K562 (cell line): ENCODE data around the gene KAZN. TPM values are rescaled to one million over a fixed set of nuclear protein-coding genes. Genes with fewer than 3 reads are reported as not detected.

Experiments
- CBX5 ChIP-seq: IDR thresholded peaks from 2 replicates; pipeline ENCODE4 v1.6.1; 2014; ENCODE audit warnings: low read depth, borderline replicate concordance
- EZH2 ChIP-seq: IDR thresholded peaks from 2 replicates; pipeline ENCODE4 v1.6.1; 2012; ENCODE audit warnings: low read depth, mild to moderate bottlenecking, inconsistent platforms, low read length, borderline replicate concordance
- HDAC3 ChIP-seq: fragments of 450-650 bp; IDR thresholded peaks from 2 replicates; pipeline ENCODE4 v1.6.1; 2018; ENCODE audit warnings: borderline replicate concordance, mild to moderate bottlenecking, moderate library complexity; ENCODE audit not compliant: partially characterized antibody
- HLTF ChIP-seq: fragments of 450-650 bp; IDR thresholded peaks from 2 replicates; pipeline ENCODE4 v1.6.1; 2016
- HNRNPUL1 ChIP-seq: fragments of 200-400 bp; formaldehyde crosslinking; IDR thresholded peaks from 2 replicates; pipeline ENCODE4 v1.6.1; 2017; ENCODE audit warnings: low read length
- KAT7 ChIP-seq: sonication (generic); formaldehyde crosslinking; IDR thresholded peaks from 2 replicates; pipeline ENCODE4 v1.8.0; 2022; ENCODE audit warnings: missing genetic modification reagents, mild to moderate bottlenecking, borderline replicate concordance
- KLF16 ChIP-seq: IDR thresholded peaks from 2 replicates; pipeline ENCODE4 v1.6.1; 2016; ENCODE audit warnings: antibody characterized with exemption
- MXI1 ChIP-seq: IDR thresholded peaks from 2 replicates; pipeline ENCODE4 v1.6.1; 2011; ENCODE audit warnings: low read depth, mild to moderate bottlenecking, improper control_type of control experiment, low read length
- NFATC3 ChIP-seq: fragments of 450-650 bp; IDR thresholded peaks from 2 replicates; pipeline ENCODE4 v1.6.1; 2017; ENCODE audit warnings: mild to moderate bottlenecking
- PYGO2 ChIP-seq: fragments of 450-650 bp; IDR thresholded peaks from 2 replicates; pipeline ENCODE4 v1.6.1; 2016; ENCODE audit warnings: mild to moderate bottlenecking, missing genetic modification characterization, moderate library complexity, missing compliant biosample characterization
- RBM39 ChIP-seq: fragments of 200-400 bp; formaldehyde crosslinking; optimal IDR thresholded peaks from 2 replicates; pipeline ENCODE3; 2018; ENCODE audit warnings: low read depth, low read length
- SAFB2 ChIP-seq: fragments of 200-400 bp; formaldehyde crosslinking; IDR thresholded peaks from 2 replicates; pipeline ENCODE4 v1.6.1; 2018; ENCODE audit warnings: borderline replicate concordance, low read length, low read depth, moderate library complexity; ENCODE audit not compliant: severe bottlenecking
- SETDB1 ChIP-seq: IDR thresholded peaks from one replicate; pipeline ENCODE4 v1.6.1; 2012; ENCODE audit warnings: low read length, control low read depth, inconsistent platforms
- SIN3A ChIP-seq, 2 experiments: fragments of 150-350 bp in 1 of 2; IDR thresholded peaks; 2 replicates each; pipeline ENCODE4 v1.6.1; 2011 to 2016; ENCODE audit warnings: borderline replicate concordance in 2 of 2, low read depth in 2 of 2, low read length in 2 of 2, mild to moderate bottlenecking in 2 of 2, moderate library complexity in 2 of 2; ENCODE audit not compliant: control insufficient read depth in 1 of 2
- TCF7 ChIP-seq: sonication (generic); IDR thresholded peaks from 2 replicates; pipeline ENCODE4 v1.6.1; 2016; ENCODE audit warnings: antibody characterized with exemption, borderline replicate concordance
- ZNF133 ChIP-seq: fragments of 250-450 bp; sonication (Bioruptor Pico); IDR thresholded peaks from 2 replicates; pipeline ENCODE4 v1.4.0; 2020; ENCODE audit warnings: mild to moderate bottlenecking
- ZNF274 ChIP-seq: IDR thresholded peaks from 2 replicates; pipeline ENCODE4 v1.6.1; 2011; ENCODE audit warnings: low read depth, mild to moderate bottlenecking, low read length, moderate library complexity, borderline replicate concordance
- ZNF445 ChIP-seq: fragments of 250-450 bp; sonication (Bioruptor Pico); IDR thresholded peaks from 2 replicates; pipeline ENCODE4 v1.4.0; 2020; ENCODE audit warnings: low read depth, mild to moderate bottlenecking, moderate library complexity
- ZNF79 ChIP-seq: fragments of 250-450 bp; sonication (Bioruptor Pico); IDR thresholded peaks from 2 replicates; pipeline ENCODE4 v1.4.0; 2020; ENCODE audit warnings: low read depth, mild to moderate bottlenecking, moderate library complexity
- polyA plus RNA-seq, 8 experiments: library from polyadenylated mRNA; depleted of rRNA in 4 of 8; stranded (reverse) in 5 of 8; unstranded in 3 of 8; fragments of >200 nt; fragmentation: Nextera tagmentation in 2 of 8; fragmentation: Illumina TruSeq in 1 of 8; extraction: Ambion mirVana in 2 of 8; extraction: Trizol in 1 of 8; gene quantifications; 2 replicates each; pipeline versions ENCODE4 v1.2.1 to v1.2.3, GENCODE V29; 2011 to 2014; ENCODE audit warnings: inconsistent platforms in 1 of 8, missing spikeins in 1 of 8
- total RNA-seq, 7 experiments: library from RNA; depleted of rRNA in 6 of 7; stranded (reverse); fragments of >200 nt in 6 of 7; fragmentation: Illumina TruSeq in 2 of 7; extraction: Trizol in 2 of 7; gene quantifications; 2 replicates each; pipeline versions ENCODE4 v1.2.1 to v1.2.3, GENCODE V29; 2011 to 2021; ENCODE audit warnings: low replicate concordance in 1 of 7
- TF ChIP-seq, protein P1 (sequence below): fragments of 450-650 bp; IDR thresholded peaks from 2 replicates; pipeline ENCODE4 v1.6.1; 2018; ENCODE audit warnings: mild to moderate bottlenecking, low read depth; ENCODE audit not compliant: partially characterized antibody
- TF ChIP-seq, protein P2 (sequence below): sonication (generic); formaldehyde crosslinking; IDR thresholded peaks from 2 replicates; pipeline ENCODE4 v1.9.0; 2022; ENCODE audit warnings: mild to moderate bottlenecking, missing genetic modification reagents
- TF ChIP-seq, protein P3 (sequence below): fragments of 250-450 bp; sonication (Bioruptor Pico); IDR thresholded peaks from 2 replicates; pipeline ENCODE4 v1.8.0; 2022; ENCODE audit warnings: inconsistent platforms, mild to moderate bottlenecking, moderate library complexity, borderline replicate concordance
- TF ChIP-seq, protein P4 (sequence below): fragments of 450-650 bp; IDR thresholded peaks from 2 replicates; pipeline ENCODE4 v1.6.1; 2016; ENCODE audit warnings: antibody characterized with exemption
- TF ChIP-seq, protein P5 (sequence below): fragments of 450-650 bp; formaldehyde crosslinking; IDR thresholded peaks from 2 replicates; pipeline ENCODE4 v1.4.0; 2020; ENCODE audit warnings: mild to moderate bottlenecking, moderate library complexity

The KAZN gene
- total and polyA plus RNA-seq, 9 of the 15 experiments (the other 6 are each of a cell fraction or from before 2014, with no cell fraction given): 2.1 to 21.6 (median 5.4) TPM

DNA sequence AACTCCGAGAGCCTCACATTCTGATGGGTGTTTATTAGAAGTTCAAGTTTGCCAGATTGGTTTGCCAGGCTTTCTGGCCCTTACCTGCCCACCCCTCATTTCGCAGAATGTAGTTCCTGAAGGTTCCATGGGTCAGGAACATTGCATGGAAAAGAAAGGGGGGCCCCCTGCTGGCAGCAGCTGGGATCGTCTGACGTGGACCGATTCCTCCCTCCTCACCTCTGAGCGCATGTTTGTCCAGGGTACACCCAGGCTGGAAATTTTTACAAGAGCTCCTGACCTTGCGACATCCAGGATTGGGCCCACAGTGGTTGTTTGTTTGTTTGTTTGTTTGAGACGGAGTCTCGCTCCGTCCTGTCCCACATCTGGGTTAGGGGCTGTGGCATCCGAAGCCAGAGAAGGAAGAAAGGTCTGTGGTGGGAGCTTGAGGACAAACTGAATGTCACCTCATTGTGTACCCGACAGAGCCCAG, 429.1 kb downstream of the KAZN start (continued):
- TF ChIP-seq ZNF79 (no peak), TCF7 (no peak), HLTF (no peak), ZNF274 (no peak), HNRNPUL1 (no peak), KAT7 (CRISPR knock-in tag) (no peak), NFATC3 (no peak), SETDB1 (no peak), RBM39 (peak; percentile 32), KLF16 (peak; percentile 48; the same call in 1 of the 2 replicates), SIN3A (IDR thresholded peaks at IDR 0.05; ENCODE audit: borderline replicate concordance in 2 of 2, control insufficient read depth in 1 of 2, low read depth in 2 of 2, low read length in 2 of 2) (no peak), CBX5 (no peak), PYGO2 (tag) (0 out of 2 replicates have a peak, but pooled peaks have one; percentile 38), ZNF133 (no peak), MXI1 (no peak), SAFB2 (no peak), ZNF445 (CRISPR knock-in tag) (no peak), EZH2 (no peak), HDAC3 (no peak)
- TF ChIP-seq, protein P1, sequence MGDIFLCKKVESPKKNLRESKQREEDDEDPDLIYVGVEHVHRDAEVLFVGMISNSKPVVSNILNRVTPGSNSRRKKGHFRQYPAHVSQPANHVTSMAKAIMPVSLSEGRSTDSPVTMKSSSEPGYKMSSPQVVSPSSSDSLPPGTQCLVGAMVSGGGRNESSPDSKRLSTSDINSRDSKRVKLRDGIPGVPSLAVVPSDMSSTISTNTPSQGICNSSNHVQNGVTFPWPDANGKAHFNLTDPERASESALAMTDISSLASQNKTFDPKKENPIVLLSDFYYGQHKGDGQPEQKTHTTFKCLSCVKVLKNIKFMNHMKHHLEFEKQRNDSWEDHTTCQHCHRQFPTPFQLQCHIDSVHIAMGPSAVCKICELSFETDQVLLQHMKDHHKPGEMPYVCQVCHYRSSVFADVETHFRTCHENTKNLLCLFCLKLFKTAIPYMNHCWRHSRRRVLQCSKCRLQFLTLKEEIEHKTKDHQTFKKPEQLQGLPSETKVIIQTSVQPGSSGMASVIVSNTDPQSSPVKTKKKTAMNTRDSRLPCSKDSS: no peak
- TF ChIP-seq, protein P2, sequence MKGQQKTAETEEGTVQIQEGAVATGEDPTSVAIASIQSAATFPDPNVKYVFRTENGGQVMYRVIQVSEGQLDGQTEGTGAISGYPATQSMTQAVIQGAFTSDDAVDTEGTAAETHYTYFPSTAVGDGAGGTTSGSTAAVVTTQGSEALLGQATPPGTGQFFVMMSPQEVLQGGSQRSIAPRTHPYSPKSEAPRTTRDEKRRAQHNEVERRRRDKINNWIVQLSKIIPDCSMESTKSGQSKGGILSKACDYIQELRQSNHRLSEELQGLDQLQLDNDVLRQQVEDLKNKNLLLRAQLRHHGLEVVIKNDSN (CRISPR knock-in tag): no peak
- TF ChIP-seq, protein P3, sequence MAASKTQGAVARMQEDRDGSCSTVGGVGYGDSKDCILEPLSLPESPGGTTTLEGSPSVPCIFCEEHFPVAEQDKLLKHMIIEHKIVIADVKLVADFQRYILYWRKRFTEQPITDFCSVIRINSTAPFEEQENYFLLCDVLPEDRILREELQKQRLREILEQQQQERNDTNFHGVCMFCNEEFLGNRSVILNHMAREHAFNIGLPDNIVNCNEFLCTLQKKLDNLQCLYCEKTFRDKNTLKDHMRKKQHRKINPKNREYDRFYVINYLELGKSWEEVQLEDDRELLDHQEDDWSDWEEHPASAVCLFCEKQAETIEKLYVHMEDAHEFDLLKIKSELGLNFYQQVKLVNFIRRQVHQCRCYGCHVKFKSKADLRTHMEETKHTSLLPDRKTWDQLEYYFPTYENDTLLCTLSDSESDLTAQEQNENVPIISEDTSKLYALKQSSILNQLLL (CRISPR knock-in tag): no peak
- TF ChIP-seq, protein P4, sequence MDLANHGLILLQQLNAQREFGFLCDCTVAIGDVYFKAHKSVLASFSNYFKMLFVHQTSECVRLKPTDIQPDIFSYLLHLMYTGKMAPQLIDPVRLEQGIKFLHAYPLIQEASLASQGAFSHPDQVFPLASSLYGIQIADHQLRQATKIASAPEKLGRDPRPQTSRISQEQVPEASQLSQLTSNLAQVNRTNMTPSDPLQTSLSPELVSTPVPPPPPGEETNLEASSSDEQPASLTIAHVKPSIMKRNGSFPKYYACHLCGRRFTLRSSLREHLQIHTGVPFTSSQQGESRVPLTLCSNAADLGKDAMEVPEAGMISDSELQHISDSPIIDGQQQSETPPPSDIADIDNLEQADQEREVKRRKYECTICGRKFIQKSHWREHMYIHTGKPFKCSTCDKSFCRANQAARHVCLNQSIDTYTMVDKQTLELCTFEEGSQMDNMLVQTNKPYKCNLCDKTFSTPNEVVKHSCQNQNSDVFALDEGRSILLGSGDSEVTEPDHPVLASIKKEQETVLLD: no peak
- TF ChIP-seq, protein P5, sequence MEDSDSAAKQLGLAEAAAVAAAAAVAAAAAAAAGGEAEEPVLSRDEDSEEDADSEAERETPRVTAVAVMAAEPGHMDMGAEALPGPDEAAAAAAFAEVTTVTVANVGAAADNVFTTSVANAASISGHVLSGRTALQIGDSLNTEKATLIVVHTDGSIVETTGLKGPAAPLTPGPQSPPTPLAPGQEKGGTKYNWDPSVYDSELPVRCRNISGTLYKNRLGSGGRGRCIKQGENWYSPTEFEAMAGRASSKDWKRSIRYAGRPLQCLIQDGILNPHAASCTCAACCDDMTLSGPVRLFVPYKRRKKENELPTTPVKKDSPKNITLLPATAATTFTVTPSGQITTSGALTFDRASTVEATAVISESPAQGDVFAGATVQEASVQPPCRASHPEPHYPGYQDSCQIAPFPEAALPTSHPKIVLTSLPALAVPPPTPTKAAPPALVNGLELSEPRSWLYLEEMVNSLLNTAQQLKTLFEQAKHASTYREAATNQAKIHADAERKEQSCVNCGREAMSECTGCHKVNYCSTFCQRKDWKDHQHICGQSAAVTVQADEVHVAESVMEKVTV (CRISPR knock-in tag): peak; percentile 81
